HL-60 (cell line): ENCODE measurements around the gene BLVRA.
"Not testable (repeated sequence)": the region's sequence is repeated elsewhere in the genome, so short reads cannot be mapped to it uniquely, and the experiment has no call there.

Source experiments
- DNase-seq, 2 experiments: peaks; one replicate each; pipeline ENCODE4 v3.0.0-alpha.2; 2010 to 2020; ENCODE audit warnings: low read depth in 1 of 2, low spot score in 1 of 2
- H3K27ac ChIP-seq: fragments of 250-450 bp; sonication (Bioruptor Pico); replicated peaks from 2 replicates; pipeline ENCODE4 v1.5.1; 2020; ENCODE audit warnings: mild to moderate bottlenecking, moderate library complexity
- H3K27me3 ChIP-seq: fragments of 250-450 bp; sonication (Bioruptor Pico); 2 replicates; pipeline ENCODE4 v1.5.1; 2021; ENCODE audit warnings: mild to moderate bottlenecking, moderate library complexity; ENCODE audit not compliant: insufficient read depth, poor library complexity, severe bottlenecking
- H3K4me3 ChIP-seq: replicated peaks from 2 replicates; pipeline ENCODE4 v1.5.1; 2011; ENCODE audit warnings: mild to moderate bottlenecking, control low read depth, low read length; ENCODE audit not compliant: insufficient read depth
- GABPA ChIP-seq: IDR thresholded peaks from 2 replicates; pipeline ENCODE4 v1.6.1; 2012; ENCODE audit warnings: low read depth
- POLR2AphosphoS5 ChIP-seq: IDR thresholded peaks from 2 replicates; pipeline ENCODE4 v1.6.1; 2012; ENCODE audit warnings: low read depth
- SPI1 ChIP-seq: IDR thresholded peaks from 2 replicates; pipeline ENCODE4 v1.6.1; 2012; ENCODE audit warnings: low read depth, mild to moderate bottlenecking, borderline replicate concordance
- TF ChIP-seq, protein P1 (sequence below): IDR thresholded peaks from 2 replicates; pipeline ENCODE4 v1.6.1; 2012; ENCODE audit warnings: low read depth; ENCODE audit not compliant: insufficient replicate concordance
- TF ChIP-seq, protein P2 (sequence below): IDR thresholded peaks from one replicate; pipeline ENCODE4 v1.5.1; 2011; ENCODE audit warnings: low read length, control low read depth, inconsistent platforms; ENCODE audit not compliant: insufficient read depth

The BLVRA gene

DNA sequence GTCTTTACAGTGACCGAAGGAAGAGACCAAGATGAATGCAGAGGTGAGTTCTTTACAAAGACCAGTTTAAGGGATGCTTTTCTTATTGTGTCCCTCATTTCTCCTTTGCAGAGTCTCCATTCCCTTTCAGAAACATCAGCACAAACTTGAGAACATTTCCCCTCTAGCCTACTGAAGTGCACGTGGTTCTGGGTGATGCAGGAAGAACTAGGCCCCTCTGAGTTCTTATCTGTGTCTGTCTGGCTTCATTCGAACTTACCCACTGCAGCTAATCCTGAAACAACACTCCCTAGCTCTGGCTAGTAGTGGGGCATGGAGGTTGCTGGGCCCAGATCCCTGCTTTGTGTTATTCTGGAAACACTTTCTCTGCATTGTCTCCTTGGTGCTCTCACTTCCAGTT is 12.6 kb downstream of the BLVRA start:
- H3K4me3 ChIP-seq, result no peak overlapping the region
- no peak overlapping the region for H3K27ac ChIP-seq
- no peak for DNase-seq
- no peak for TF ChIP-seq SPI1
- H3K27me3 ChIP-seq, result no peaks in the 10 kb centered on the region

DNA sequence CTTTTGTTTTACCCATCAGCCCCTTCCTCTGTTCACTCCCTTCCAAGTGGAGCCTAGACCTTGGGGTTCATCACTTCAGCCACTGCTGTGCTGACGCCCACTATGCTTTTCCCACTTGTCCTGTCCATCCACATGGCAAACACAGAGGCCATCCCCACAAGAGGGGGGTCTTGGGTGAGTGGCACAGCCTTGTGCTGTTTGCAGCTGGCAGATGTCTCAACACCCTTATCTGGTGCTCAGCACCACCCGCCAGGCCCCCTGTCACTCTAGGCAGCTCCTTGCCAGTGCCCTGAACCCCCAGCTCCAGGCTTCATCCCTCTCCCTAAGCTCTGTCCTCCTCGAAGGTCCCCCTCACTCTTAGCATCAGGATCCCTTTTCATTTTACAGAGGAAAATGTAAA is 13.1 kb downstream of the BLVRA start:
- H3K4me3 ChIP-seq, result no peak overlapping the region
- no peaks in the 10 kb centered on the region for H3K27me3 ChIP-seq
- no peak overlapping the region for H3K27ac ChIP-seq
- no peak for DNase-seq
- TF ChIP-seq SPI1 (no peak), GABPA (no peak), POLR2AphosphoS5 (no peak)
- TF ChIP-seq, protein P1, sequence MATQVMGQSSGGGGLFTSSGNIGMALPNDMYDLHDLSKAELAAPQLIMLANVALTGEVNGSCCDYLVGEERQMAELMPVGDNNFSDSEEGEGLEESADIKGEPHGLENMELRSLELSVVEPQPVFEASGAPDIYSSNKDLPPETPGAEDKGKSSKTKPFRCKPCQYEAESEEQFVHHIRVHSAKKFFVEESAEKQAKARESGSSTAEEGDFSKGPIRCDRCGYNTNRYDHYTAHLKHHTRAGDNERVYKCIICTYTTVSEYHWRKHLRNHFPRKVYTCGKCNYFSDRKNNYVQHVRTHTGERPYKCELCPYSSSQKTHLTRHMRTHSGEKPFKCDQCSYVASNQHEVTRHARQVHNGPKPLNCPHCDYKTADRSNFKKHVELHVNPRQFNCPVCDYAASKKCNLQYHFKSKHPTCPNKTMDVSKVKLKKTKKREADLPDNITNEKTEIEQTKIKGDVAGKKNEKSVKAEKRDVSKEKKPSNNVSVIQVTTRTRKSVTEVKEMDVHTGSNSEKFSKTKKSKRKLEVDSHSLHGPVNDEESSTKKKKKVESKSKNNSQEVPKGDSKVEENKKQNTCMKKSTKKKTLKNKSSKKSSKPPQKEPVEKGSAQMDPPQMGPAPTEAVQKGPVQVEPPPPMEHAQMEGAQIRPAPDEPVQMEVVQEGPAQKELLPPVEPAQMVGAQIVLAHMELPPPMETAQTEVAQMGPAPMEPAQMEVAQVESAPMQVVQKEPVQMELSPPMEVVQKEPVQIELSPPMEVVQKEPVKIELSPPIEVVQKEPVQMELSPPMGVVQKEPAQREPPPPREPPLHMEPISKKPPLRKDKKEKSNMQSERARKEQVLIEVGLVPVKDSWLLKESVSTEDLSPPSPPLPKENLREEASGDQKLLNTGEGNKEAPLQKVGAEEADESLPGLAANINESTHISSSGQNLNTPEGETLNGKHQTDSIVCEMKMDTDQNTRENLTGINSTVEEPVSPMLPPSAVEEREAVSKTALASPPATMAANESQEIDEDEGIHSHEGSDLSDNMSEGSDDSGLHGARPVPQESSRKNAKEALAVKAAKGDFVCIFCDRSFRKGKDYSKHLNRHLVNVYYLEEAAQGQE, result no peak
- TF ChIP-seq, protein P2, sequence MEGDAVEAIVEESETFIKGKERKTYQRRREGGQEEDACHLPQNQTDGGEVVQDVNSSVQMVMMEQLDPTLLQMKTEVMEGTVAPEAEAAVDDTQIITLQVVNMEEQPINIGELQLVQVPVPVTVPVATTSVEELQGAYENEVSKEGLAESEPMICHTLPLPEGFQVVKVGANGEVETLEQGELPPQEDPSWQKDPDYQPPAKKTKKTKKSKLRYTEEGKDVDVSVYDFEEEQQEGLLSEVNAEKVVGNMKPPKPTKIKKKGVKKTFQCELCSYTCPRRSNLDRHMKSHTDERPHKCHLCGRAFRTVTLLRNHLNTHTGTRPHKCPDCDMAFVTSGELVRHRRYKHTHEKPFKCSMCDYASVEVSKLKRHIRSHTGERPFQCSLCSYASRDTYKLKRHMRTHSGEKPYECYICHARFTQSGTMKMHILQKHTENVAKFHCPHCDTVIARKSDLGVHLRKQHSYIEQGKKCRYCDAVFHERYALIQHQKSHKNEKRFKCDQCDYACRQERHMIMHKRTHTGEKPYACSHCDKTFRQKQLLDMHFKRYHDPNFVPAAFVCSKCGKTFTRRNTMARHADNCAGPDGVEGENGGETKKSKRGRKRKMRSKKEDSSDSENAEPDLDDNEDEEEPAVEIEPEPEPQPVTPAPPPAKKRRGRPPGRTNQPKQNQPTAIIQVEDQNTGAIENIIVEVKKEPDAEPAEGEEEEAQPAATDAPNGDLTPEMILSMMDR, result no peak

DNA sequence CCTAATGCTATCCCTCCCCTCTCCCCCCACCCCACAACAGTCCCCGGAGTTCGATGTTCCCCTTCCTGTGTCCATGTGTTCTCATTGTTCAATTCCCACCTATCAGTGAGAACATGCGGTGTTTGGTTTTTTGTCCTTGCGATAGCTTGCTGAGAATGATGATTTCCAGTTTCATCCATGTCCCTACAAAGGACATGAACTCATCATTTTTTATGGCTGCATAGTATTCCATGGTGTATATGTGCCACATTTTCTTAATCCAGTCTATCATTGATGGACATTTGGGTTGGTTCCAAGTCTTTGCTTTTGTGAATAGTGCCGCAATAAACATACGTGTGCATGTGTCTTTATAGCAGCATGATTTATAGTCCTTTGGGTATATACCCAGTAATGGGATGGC is 14.8 kb downstream of the BLVRA start:
- not testable (repeated sequence) for H3K27me3 ChIP-seq, H3K27ac ChIP-seq

DNA sequence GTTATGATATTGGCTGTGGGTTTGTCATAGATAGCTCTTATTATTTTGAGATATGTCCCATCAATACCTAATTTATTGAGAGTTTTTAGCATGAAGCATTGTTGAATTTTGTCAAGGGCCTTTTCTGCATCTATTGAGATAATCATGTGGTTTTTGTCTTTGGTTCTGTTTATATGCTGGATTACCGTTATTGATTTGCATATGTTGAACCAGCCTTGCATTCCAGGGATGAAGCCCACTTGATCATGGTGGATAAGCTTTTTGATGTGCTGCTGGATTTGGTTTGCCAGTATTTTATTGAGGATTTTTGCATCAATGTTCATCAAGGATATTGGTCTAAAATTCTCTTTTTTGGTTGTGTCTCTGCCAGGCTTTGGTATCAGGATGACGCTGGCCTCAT is 16.8 kb downstream of the BLVRA start:
- H3K4me3 ChIP-seq, DNase-seq, H3K27me3 ChIP-seq, H3K27ac ChIP-seq: not testable (repeated sequence)

More for the DNA sequence above, 14.8 kb downstream of the BLVRA start:
- H3K4me3 ChIP-seq, DNase-seq: not testable (repeated sequence)

DNA sequence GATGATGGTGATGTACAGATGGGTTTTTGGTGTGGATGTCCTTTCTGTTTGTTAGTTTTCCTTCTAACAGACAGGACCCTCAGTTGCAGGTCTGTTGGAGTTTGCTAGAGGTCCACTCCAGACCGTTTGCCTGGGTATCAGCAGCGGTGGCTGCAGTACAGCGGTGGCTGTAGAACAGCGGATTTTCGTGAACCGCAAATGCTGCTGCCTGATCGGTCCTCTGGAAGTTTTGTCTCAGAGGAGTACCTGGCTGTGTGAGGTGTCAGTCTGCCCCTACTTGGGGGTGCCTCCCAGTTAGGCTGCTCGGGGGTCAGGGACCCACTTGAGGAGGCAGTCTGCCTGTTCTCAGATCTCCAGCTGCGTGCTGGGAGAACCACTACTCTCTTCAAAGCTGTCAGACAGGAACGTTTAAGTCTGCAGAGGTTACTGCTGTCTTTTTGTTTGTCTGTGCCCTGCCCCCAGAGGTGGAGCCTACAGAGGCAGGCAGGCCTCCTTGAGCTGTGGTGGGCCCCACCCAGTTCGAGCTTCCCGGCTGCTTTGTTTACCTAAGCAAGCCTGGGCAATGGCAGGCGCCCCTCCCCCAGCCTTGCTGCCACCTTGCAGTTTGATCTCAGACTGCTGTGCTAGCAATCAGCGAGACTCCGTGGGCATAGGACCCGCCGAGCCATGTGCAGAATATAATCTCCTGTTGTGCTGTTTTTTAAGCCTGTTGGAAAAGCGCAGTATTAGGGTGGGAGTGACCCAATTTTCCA is 20.0 kb downstream of the BLVRA start:
- not testable (repeated sequence) for H3K4me3 ChIP-seq, H3K27me3 ChIP-seq, H3K27ac ChIP-seq, DNase-seq

DNA sequence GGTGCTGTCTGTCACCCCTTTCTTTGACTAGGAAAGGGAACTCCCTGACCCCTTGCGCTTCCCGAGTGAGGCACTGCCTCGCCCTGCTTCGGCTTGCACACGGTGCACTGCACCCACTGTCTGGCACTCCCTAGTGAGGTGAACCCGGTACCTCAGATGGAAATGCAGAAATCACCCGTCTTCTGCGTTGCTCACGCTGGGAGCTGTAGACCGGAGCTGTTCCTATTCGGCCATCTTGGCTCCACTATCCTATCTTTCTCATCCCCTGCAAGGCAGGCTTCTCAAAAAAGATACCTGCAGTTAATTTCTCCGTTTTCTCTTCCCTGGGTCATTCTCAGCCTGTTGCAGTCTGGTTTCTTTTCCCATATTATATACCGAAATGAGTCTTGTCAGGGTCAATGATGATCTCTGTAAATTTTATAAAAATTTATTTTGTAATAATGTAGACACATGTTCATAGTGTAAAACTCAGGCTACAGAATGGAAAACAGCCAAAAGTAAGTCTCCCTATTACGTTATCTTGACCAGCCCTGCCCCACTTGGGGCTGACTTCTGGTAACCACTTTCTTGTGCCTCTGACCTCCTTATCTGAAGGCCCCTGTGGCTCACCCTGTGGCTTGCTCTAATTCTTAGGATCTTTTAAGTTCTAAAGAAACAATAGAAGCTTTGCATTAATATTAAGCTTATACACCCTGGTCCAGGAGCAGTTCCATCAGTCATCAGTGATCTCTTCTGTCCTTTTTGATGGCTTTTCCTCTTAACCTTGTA is 20.7 kb downstream of the BLVRA start:
- H3K27ac ChIP-seq, result no peak overlapping the region
- no peak overlapping the region for H3K4me3 ChIP-seq
- H3K27me3 ChIP-seq, result no peaks in the 10 kb centered on the region
- DNase-seq, result no peak
- TF ChIP-seq, protein P2, result no peak
- TF ChIP-seq SPI1 (no peak), POLR2AphosphoS5 (no peak), GABPA (no peak)
- TF ChIP-seq, protein P1, result no peak
